ENCODE results near the gene HMGXB3. TPM values are rescaled to one million over a fixed set of nuclear protein-coding genes. Genes with fewer than 3 reads are reported as not detected.

Gene HMGXB3
- total RNA-seq, 1 donor from 2014 or later, result 44.4 TPM

DNA sequence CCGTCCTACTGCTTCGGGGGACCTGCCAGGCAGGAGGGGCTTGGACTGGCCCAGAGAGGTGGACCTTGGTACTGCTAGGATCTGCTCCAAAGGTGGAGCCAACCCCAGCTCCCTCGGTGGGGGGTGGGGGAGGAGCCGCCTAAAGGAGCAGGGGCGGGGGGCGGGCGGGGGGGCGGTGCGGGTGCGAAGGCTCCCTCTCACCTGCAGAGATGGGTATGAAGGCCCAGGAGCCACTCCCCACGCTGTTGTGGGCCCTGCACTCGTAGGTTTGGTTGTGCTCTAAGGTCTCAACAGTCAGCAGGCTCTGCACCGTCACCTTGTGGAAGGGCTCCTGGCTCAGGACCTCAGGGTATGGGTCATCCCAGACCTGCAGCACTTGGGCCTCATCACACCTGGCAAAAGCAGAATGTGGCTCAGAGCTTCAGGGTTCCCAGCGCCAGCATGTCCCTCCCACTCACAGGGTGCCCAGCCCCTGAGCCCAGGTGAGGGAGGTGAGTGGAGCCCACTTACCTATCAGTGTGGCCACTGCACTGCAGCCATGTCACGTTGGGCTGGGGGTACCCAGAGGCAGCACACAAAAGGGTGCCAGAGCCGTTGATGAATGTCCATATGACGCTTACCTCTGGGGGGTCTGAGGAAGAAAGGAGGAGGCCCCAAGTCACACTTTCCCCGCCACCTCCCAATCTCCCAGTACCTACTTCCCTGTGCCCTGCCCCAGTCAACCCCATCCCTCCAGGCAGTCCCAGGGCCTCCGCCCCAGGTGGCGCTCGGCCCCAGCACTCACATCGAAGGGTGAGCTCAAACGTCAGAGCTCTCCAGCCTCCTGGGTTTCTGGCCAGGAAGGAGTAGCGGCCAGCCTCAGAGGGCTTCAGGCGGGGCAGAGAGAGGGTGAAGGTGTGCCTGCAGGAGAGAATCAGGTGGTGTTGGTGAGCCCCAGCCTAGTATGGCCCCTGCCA is 69.4 kb downstream of the HMGXB3 start:
- TF ChIP-seq, protein P1, sequence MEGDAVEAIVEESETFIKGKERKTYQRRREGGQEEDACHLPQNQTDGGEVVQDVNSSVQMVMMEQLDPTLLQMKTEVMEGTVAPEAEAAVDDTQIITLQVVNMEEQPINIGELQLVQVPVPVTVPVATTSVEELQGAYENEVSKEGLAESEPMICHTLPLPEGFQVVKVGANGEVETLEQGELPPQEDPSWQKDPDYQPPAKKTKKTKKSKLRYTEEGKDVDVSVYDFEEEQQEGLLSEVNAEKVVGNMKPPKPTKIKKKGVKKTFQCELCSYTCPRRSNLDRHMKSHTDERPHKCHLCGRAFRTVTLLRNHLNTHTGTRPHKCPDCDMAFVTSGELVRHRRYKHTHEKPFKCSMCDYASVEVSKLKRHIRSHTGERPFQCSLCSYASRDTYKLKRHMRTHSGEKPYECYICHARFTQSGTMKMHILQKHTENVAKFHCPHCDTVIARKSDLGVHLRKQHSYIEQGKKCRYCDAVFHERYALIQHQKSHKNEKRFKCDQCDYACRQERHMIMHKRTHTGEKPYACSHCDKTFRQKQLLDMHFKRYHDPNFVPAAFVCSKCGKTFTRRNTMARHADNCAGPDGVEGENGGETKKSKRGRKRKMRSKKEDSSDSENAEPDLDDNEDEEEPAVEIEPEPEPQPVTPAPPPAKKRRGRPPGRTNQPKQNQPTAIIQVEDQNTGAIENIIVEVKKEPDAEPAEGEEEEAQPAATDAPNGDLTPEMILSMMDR (conservative IDR thresholded peaks at IDR 0.05), result no peak
- no peak overlapping the region for H3K4me3 Mint-ChIP-seq
- H3K4me1 Mint-ChIP-seq, result no peaks in the 10 kb centered on the region
- no peak for DNase-seq (ENCODE audit: low read depth, low spot score)
- no peak overlapping the region for H3K27ac Mint-ChIP-seq (ENCODE audit: unreplicated experiment)
- H3K27me3 Mint-ChIP-seq (ENCODE audit: low read depth), result no peaks in the 10 kb centered on the region
- H3K36me3 Mint-ChIP-seq (ENCODE audit: low read depth), result no peaks in the 10 kb centered on the region
- no peaks in the 10 kb centered on the region for H3K9me3 Mint-ChIP-seq

DNA sequence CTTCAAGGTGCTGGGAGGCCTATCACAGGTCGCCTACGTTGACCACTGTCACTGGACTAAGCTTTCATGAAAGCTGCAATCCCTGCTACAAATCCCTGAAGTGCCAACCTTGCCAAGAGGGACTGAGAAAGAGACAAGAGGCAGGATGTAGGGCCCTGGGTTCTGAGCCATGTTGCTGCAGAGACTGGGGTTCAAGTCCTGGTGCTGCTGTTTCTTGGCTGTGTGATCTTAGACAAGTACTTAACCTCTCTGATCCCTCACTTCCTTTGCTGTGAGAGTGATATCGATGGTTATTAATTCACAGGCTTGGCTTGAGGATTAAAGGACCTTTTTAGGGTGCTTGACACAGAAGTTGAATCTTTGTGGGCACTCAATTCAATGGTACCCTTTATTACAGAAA is 70.3 kb downstream of the HMGXB3 start:
- Mint-ChIP-seq H3K9me3 (no peaks in the 10 kb centered on the region), H3K36me3 (ENCODE audit: low read depth) (no peaks in the 10 kb centered on the region), H3K27me3 (ENCODE audit: low read depth) (no peaks in the 10 kb centered on the region), H3K27ac (ENCODE audit: unreplicated experiment) (no peak overlapping the region), H3K4me3 (no peak overlapping the region), H3K4me1 (no peaks in the 10 kb centered on the region)
- TF ChIP-seq, protein P1 (conservative IDR thresholded peaks at IDR 0.05), result no peak
- DNase-seq (ENCODE audit: low read depth, low spot score), result no peak

DNA sequence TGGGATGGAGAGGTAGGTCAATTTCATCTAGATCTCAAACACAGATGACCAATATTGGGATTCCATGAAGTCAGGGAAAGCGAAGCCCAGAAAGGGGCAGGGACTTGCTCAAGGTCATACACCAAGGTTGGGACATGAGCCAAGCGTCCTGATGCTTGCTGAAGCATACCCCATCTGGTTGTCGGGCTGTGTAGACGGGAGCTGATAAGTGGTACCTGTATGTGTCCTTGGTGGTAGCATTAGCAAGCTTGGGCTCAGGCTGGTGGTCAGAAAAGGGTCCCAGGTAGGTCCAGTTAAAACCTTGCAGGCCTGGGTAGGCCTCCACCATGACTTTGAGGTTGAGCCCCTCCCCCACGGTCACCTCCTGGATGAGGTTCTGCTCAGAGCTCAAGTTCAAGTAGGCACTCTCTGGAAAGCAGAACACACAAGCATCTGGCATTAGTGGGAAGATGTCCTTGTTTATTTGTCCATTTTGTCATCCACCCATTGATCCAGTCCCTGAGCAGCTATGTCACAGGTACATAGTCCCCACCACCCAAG is 72.6 kb downstream of the HMGXB3 start:
- H3K27me3 Mint-ChIP-seq (ENCODE audit: low read depth), result no peaks in the 10 kb centered on the region
- DNase-seq (ENCODE audit: low read depth, low spot score), result no peak
- TF ChIP-seq, protein P1 (conservative IDR thresholded peaks at IDR 0.05), result no peak
- H3K27ac Mint-ChIP-seq (ENCODE audit: unreplicated experiment), result no peak overlapping the region
- no peaks in the 10 kb centered on the region for H3K9me3 Mint-ChIP-seq
- no peak overlapping the region for H3K4me3 Mint-ChIP-seq
- H3K4me1 Mint-ChIP-seq, result no peaks in the 10 kb centered on the region
- no peaks in the 10 kb centered on the region for H3K36me3 Mint-ChIP-seq (ENCODE audit: low read depth)

DNA sequence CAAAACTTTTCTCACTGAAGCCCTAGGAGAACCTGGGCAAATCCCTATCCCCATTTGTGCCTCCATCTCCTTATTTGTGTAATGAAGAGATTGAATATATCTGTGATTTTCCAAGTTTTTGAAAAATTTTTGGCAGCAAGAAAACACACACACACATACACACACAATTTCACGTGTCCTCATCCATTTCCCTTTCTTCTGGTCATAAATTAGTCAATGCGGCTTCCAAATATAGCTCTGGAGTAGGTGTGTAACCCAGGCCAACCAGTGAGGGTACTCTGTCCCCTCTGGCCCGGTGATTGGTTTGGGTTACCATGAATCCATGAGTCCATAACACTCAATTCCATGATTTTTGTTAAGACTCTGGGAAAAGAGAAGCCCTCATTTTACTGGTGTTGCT is 73.1 kb downstream of the HMGXB3 start:
- TF ChIP-seq, protein P1 (conservative IDR thresholded peaks at IDR 0.05), result no peak

DNA sequence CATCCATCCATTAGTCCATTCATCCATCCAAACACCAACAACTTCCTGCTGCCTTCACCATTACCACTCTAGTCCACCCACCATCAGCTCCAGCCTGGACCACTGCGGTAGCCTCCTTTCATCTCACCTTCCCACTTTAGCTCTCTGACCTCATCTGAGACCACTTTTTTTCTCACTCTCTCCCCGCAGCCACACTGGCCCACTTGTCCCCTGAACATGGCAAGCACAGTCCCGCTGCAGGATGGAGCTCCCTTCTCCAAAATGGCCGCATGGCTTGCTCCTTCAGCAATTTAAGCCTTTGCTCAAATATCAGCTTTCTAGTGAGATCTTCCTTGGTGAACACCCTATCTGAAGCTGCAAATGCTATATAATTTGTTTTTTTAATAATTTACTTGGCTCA is 74.7 kb downstream of the HMGXB3 start:
- Mint-ChIP-seq H3K27me3 (ENCODE audit: low read depth) (no peaks in the 10 kb centered on the region), H3K9me3 (no peaks in the 10 kb centered on the region), H3K4me3 (no peak overlapping the region), H3K27ac (ENCODE audit: unreplicated experiment) (no peak overlapping the region), H3K4me1 (peaks cover 5% of the 10 kb centered on the region), H3K36me3 (ENCODE audit: low read depth) (no peaks in the 10 kb centered on the region)
- DNase-seq (ENCODE audit: low read depth, low spot score), result no peak
- TF ChIP-seq, protein P1 (conservative IDR thresholded peaks at IDR 0.05), result no peak

More for the DNA sequence above, 73.1 kb downstream of the HMGXB3 start:
- Mint-ChIP-seq H3K36me3 (ENCODE audit: low read depth) (no peaks in the 10 kb centered on the region), H3K27ac (ENCODE audit: unreplicated experiment) (no peak overlapping the region), H3K9me3 (no peaks in the 10 kb centered on the region), H3K4me1 (no peaks in the 10 kb centered on the region), H3K27me3 (ENCODE audit: low read depth) (no peaks in the 10 kb centered on the region), H3K4me3 (no peak overlapping the region)
- no peak for DNase-seq (ENCODE audit: low read depth, low spot score)

Measured in neural crest cell (in vitro differentiated cells).